ENCODE results near the gene PACS2. TPM values are rescaled to one million over a fixed set of nuclear protein-coding genes. Genes with fewer than 3 reads are reported as not detected.

The PACS2 gene
- total RNA-seq, 1 experiment from 2014 or later, result 55.2 TPM

GRCh38 chr14:105442125-105442524 lies 127.6 kb downstream of the PACS2 start:
- CTCF ChIA-PET, result no interaction called here
- TF ChIP-seq SIN3A (IDR thresholded peaks at IDR 0.05; ENCODE audit: borderline replicate concordance, insufficient read depth, low read depth, low read length) (no peak), CTCF (IDR thresholded peaks at IDR 0.05) (no peak), REST (IDR thresholded peaks at IDR 0.05; ENCODE audit: insufficient read depth in 1 of 2, low read depth in 2 of 2, low read length in 1 of 2) (no peak), POLR2AphosphoS5 (IDR thresholded peaks at IDR 0.05; ENCODE audit: low read depth, low read length) (no peak), TCF7L2 (IDR thresholded peaks at IDR 0.05; ENCODE audit: low read depth, low read length) (no peak)
- DNase-seq (ENCODE audit: low read depth, low spot score), result no peak
- ATAC-seq, result no peak
- Histone ChIP-seq H3K36me3 (ENCODE audit: control insufficient read depth, insufficient read depth, low read length) (no peaks in the 10 kb centered on the region), H3K4me3 (ENCODE audit: low read depth in 2 of 2, low read length in 2 of 2) (no peak overlapping the region), H3K27ac (ENCODE audit: low read length) (no peak overlapping the region), H3K27me3 (ENCODE audit: control insufficient read depth, insufficient read depth, low read length) (no peaks in the 10 kb centered on the region), H3K9me3 (ENCODE audit: control insufficient read depth, insufficient read depth, low read depth, low read length) (no peaks in the 10 kb centered on the region), H3K4me1 (ENCODE audit: control insufficient read depth, insufficient read depth, low read length) (no peaks in the 10 kb centered on the region)
- in situ Hi-C loops (cut with HindIII; ENCODE audit: low pct_unique_long_range_greater_than_20kb, low sequenced_read_pairs), result no loop called here
- intact Hi-C loops (cut with micrococcal nuclease; ENCODE audit: unreplicated experiment), result no loop called here
- BruUV-seq (replicated peaks), result TSS peak; percentile 64
- POLR2A ChIA-PET, result no interaction called here

- in situ Hi-C loops (cut with HindIII; ENCODE audit: low pct_unique_long_range_greater_than_20kb, low sequenced_read_pairs) (no loop called here), intact Hi-C loops (cut with micrococcal nuclease; ENCODE audit: unreplicated experiment) (no loop called here)
- ATAC-seq, result no peak
Observed at GRCh38 chr14:105442834-105443233, 128.3 kb downstream of the PACS2 start.

GRCh38 chr14:105444859-105445258 lies 130.3 kb downstream of the PACS2 start:
- TF ChIP-seq CTCF (IDR thresholded peaks at IDR 0.05) (no peak), TCF7L2 (IDR thresholded peaks at IDR 0.05; ENCODE audit: low read depth, low read length) (no peak), SIN3A (IDR thresholded peaks at IDR 0.05; ENCODE audit: borderline replicate concordance, insufficient read depth, low read depth, low read length) (no peak), POLR2AphosphoS5 (IDR thresholded peaks at IDR 0.05; ENCODE audit: low read depth, low read length) (no peak)
- intact Hi-C loops (cut with micrococcal nuclease; ENCODE audit: unreplicated experiment) (no loop called here), in situ Hi-C loops (cut with HindIII; ENCODE audit: low pct_unique_long_range_greater_than_20kb, low sequenced_read_pairs) (no loop called here)
- no peaks in the 10 kb centered on the region for H3K9me3 ChIP-seq (ENCODE audit: control insufficient read depth, insufficient read depth, low read depth, low read length)
- no peaks in the 10 kb centered on the region for H3K4me1 ChIP-seq (ENCODE audit: control insufficient read depth, insufficient read depth, low read length)
- ChIA-PET CTCF (no interaction called here), POLR2A (no interaction called here)
- H3K27me3 ChIP-seq (ENCODE audit: control insufficient read depth, insufficient read depth, low read length), result no peaks in the 10 kb centered on the region
- ATAC-seq (no peak), DNase-seq (ENCODE audit: low read depth, low spot score) (no peak)
- no TSS peak for BruUV-seq (replicated peaks)
- no peaks in the 10 kb centered on the region for H3K36me3 ChIP-seq (ENCODE audit: control insufficient read depth, insufficient read depth, low read length)
- no peak overlapping the region for H3K27ac ChIP-seq (ENCODE audit: low read length)
- no peak overlapping the region for H3K4me3 ChIP-seq (ENCODE audit: low read depth in 2 of 2, low read length in 2 of 2)

More at GRCh38 chr14:105442834-105443233, 128.3 kb downstream of the PACS2 start:
- Histone ChIP-seq H3K36me3 (ENCODE audit: control insufficient read depth, insufficient read depth, low read length) (no peaks in the 10 kb centered on the region), H3K27me3 (ENCODE audit: control insufficient read depth, insufficient read depth, low read length) (no peaks in the 10 kb centered on the region), H3K9me3 (ENCODE audit: control insufficient read depth, insufficient read depth, low read depth, low read length) (no peaks in the 10 kb centered on the region), H3K4me1 (ENCODE audit: control insufficient read depth, insufficient read depth, low read length) (no peaks in the 10 kb centered on the region), H3K27ac (ENCODE audit: low read length) (no peak overlapping the region), H3K4me3 (ENCODE audit: low read depth in 2 of 2, low read length in 2 of 2) (no peak overlapping the region)
- CTCF ChIA-PET, result no interaction called here
- POLR2A ChIA-PET, result no interaction called here
- no TSS peak for BruUV-seq (replicated peaks)
- TF ChIP-seq TCF7L2 (IDR thresholded peaks at IDR 0.05; ENCODE audit: low read depth, low read length) (no peak), POLR2AphosphoS5 (IDR thresholded peaks at IDR 0.05; ENCODE audit: low read depth, low read length) (no peak), SIN3A (IDR thresholded peaks at IDR 0.05; ENCODE audit: borderline replicate concordance, insufficient read depth, low read depth, low read length) (no peak)
- DNase-seq (ENCODE audit: low read depth, low spot score), result no peak
